HG02938 (cell line): Measurements from ENCODE around the gene GKN2.
"Not testable (repeated sequence)": the region's sequence is repeated elsewhere in the genome, so short reads cannot be mapped to it uniquely, and the experiment has no call there.

Experiments
- ATAC-seq: cut with Tn5 transposase; IDR thresholded peaks from one replicate; pipeline ENCODE4 v1.9.1; 2021; ENCODE audit warnings: mild to moderate bottlenecking, moderate library complexity; ENCODE audit not compliant: unreplicated experiment

GKN2 gene

DNA sequence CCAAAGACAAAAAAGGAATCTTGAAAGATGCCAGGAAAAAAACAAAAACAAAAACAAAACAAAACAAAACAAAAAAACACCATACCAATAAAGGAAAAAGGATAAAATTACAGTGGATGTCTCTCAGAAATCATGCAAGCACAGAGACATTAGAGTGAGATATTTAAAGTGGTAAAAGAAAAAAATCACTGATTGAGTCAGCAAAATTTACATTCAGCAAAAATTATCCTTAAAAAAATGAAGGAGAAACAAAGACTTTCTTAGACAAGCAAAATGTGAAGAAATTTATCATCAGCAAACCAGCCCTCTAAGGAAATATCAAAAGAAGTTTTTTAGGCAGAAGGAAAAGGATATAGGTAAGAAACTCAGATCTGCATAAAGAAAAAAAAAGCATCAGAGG is 11.6 kb upstream of the GKN2 start:
- no peak for ATAC-seq

DNA sequence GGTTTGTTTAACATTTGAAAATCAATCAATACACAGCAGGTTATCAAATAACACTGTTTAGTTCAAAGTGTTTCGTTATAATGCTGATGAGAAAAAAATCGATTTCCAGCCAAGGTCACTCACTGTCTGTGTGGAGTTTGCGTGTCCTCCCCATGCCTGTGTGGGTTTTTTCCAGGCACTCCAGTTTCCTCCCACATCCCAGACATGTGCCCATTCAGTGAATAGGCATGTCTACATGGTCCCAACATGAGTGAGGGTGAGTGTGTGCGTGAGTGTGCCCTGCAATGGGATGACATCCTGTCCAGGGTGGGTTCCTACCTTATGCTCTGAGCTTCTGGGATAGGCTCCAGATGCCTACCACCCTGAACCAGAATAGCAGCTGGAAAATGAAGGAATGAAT is 8.7 kb upstream of the GKN2 start:
- no peak for ATAC-seq

DNA sequence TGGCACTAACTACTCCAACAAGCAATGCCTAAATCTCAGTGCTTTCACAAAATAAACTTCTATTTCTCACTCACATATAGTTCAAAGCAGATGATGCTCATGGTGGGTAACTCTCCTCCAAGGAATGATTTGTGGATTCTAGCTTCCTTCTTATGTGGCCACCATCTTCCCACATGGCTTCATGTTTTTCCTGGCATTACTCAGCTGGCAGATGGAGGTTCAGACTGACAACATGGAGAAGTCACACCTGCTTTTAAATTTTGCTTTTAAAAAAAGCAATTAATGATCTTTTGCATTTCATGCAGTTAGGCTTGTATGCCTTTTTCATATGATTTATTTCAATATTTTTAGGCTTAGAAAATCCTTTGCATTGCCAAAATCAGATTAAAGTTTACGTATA is 6.3 kb upstream of the GKN2 start:
- no peak for ATAC-seq

DNA sequence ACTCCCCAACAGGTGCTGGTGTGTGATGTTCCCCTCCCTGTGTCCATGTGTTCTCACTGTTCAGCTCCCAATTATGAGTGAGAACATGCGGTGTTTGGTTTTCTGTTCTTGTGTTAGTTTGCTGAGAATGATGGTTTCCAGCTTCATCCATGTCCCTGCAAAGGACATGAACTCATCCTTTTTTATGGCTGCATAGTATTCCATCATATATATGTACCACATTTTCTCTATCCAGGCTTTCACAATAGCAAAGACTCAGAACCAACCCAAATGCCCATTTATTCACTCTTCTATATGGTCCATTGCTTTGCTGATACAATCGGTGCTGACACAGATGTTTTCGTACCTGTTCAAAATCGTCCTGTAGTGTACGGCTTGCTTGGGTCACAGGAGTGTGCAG is 2.7 kb upstream of the GKN2 start:
- ATAC-seq: not testable (repeated sequence)

DNA sequence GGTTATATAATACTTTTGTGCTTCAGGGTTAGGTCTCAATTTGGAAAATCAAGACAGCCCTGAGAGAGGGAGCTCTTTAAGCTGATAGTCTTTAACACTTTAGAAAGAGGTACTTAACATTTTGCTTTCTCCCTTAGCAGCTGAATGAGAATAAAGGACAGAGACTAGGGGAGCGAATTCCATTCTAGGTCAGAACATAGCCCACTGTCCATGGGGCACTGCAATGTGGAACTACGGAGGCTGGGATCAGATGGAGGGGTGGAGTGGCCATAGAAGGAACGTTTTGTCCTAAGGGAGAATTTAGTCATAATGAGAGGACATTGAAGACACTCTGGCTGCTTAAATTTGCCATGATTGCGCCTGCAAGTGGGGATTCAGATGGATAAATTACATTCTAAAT is 794 bp downstream of the GKN2 start:
- ATAC-seq: no peak

DNA sequence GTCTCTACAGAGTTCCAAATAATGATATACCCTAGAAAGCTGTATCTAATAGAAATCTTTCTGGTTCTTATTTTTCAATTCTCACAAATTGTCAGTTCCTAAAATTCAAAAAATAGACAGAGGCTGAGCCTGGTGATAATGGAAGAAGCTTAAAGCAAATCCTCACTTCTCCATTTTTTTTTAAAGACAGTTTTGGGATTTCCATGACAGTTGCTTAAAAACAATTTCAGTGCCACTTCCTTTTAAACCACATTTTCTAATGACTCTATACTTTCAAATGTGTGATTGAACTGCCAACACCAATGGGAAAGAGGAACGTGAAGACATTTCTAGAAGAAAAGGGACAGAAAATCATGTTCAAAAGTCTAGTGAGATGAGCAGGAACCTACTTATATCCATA is 4.0 kb downstream of the GKN2 start:
- no peak for ATAC-seq

DNA sequence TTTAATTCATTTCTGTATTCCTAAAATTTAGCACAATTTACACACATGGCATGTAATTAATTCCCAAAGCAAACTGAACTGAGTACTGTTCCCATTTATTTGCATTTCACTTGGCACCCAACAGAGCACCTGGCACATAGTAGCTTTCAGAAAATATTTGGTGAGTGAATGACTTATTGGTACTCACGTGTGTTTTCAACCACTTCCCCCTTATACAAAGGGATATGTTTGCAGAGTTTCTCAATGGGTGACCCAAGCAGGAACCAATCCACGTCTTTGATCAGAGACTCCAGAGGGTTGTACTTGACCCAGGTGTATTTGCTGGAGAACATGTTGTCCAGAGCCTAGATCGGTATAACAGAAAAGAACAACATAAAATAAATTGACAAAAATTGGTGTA is 6.6 kb downstream of the GKN2 start:
- no peak for ATAC-seq

DNA sequence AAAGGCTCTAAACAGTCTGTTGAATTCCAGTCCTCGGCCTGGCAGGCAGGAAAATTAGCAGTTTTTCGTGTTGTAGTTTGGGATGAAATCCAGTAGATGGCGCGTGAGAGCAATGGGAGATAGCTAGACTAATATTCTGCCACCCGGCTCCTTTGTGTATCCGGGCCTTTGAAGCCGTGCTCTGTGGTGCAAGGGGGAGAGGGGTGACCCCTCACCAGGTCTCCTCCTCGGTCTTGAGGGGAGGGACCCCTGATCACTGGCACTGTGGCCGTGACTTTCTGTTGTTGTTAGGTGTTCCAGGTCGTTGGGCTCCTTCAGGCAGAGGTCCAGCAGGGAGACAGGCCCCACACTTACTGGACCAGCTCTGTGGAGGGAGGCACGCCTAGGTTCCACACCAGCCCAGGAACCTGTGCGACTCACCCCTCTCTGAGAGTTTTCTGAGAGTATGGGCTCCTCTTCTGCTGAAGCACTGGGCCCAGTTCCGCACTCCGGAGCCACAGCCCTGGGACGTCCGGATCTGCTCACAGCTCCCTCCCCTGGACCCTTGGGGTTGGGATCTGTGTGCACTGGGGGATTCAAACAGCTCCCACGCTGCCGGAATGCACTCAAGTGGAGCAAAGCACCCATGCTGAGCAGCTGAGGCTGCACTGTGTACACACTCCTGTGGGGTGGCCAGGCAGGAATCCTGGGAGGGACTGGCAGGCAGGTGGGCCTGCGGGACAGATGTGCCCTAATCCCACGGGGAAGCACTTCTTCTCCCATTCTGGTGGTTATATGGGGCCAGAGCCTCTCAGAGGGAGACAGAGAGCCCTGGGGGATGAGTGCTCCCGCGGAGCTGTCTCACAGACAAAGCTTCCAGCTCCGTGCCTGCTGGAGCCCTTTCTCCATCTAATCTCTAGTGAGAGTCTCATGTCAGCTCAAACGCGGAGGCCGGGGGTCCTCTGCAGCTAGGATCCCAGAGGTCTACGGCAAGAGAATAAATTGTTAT is 8.8 kb downstream of the GKN2 start:
- no peak for ATAC-seq

DNA sequence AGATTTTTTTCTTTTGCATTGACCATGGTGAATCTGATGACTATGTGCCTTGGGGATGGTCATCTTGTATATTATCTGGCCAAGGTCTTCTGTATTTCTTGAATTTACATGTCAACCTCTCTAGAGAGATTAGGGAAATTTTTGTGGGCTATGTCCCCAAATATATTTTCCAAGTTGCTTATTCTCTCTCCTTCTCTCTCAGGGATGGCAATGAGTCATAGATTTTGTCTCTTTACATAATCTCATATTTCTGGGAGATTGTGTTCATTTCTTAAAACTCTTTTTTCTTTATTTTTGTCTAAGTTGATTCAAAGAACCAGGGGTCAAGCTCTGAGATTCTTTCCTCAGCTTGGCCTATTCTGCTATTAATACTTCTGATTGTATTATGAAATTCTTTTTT is 9.9 kb downstream of the GKN2 start:
- no peak for ATAC-seq

DNA sequence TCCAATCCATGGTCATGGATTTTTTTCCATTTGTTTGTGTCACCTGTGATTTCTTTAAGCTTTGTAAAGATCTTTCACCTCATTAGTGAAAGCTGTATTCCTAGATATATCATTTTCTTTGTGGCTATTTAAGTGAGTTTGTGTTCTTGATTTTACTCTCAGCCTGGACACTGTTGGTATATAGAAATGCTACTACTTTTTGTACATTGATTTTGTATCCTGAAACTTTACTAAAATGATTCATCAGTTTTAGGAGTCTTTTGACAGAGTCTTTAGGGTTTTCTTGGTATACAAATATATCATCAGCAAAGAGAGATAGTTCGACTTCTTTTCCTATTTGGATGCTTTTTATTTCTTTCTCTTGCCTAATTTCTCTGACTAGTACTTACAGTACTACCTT is 12.3 kb downstream of the GKN2 start:
- ATAC-seq: no peak

DNA sequence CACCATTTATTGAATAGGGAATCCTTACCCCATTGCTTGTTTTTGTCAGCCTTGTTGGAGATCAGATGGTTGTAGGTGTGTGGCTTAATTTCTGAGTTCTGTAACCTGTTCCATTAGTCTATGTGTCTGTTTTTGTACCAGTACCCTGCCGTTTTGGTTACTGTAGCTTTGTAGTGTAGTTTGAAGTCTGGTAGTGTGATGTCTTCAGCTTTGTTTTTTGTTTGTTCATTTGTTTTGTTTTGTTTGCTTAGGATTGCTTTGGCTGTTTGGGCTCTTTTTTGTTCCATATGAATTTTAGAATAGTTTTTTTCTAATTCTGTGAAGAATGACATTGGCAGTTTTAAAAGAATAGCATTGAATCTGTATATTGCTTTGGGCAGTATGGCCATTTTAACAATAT is 12.7 kb downstream of the GKN2 start:
- ATAC-seq: no peak

DNA sequence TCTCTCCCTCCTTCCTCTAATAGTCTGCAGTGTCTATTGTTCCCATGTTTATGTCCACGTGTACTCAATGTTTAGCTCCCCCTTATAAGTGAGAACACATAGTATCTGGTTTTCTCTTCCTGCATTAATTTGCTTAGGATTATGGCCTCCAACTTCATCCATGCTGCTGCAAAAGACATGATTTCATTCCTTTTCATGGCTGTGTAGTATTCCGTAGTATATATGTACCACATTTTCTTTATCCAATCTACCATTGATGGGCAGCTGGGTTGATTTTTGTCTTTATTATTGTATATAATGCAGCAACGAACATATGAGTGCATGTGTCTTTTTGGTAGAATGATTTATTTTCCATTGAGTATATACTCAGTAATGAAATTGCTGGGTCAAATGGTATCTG is 13.8 kb downstream of the GKN2 start:
- ATAC-seq: no peak

DNA sequence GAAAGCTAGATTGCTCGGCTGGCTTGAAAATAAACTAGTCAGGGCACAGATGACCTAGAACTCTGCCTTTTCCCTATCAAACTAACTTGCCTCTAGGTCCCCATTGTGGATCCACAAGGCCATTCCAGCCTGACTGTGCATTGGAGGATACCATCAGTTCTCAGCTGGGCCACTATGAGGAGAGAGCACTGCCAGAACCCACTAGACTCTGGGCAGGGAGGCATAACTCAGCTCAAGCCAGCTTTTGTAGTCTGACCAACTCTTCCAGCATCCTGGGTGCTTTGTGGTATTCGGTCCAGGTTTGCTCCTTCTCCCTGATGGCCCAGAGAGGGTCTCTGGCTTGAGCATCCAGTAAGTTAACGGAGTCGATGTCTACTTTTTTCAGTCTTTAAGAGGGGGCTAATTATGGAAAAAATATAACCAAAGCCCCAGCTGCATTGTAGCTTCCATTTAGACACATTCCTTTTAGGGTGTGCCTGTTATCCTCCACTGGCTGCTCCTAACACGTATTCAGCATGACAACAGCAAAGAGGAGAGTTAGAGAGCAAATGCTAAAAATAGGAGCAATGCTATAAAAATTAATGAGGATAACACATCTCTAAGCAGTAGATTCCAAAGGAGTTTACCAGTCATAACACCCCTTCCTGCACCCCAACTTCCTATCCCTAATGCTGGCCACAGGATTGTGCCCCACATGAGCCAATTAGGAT is 15.2 kb downstream of the GKN2 start:
- ATAC-seq: no peak

DNA sequence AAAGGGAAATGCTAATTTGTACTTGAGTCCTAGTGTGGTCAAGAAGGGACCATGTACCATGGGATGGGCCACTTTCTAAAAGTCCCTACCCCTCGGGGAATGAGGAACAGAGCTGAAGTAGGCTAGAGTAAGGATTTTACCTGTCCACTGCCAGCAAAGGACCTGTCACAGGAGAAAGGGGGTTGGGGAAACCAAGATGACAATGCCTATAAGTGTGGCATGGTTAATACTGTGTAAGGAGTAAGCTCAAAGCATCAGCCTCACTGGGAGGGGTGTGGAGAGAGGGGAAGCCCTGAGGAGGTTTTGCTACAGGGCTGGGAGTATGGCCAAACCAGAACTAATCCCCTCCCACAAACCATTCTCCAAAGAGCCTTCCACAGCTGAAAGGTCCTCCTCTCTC is 15.8 kb downstream of the GKN2 start:
- no peak for ATAC-seq

DNA sequence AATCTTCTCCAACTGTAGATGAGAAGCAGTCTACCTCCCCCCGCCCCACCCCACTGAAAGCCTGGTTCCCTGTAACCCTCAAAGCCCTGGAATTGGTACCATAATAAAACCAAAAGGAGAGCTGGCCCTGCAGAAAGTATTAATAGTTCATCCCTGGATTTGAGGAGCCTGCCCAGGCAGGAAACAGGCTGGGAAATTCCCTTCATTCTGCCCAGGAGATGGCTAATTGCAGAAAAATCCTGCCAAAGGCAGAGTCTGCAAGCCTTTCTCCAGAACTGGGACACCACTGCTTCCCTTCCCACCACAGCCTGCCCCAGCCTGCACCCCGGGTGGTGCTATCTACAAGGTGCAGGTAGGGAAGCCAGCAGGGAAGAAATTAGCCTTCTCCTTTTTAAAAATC is 16.3 kb downstream of the GKN2 start:
- ATAC-seq: no peak

DNA sequence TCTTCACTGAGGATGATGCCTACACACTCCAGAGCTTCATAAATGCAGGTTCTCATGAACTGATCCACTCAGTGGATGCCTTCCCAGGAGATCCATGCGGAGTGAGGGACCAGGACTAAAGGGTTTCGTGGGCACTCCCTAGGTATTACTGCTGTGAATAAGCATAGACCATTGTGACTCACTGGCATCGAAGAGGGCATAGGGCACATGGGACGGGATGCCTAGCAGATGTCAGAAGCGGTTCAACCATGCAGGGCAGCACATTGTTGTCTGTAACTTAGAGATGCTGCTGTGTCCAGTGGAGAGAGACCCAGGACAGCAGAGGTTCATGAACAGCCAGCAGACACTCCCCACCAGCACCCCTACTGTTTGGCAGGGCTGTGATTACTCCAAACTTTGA is 17.2 kb downstream of the GKN2 start:
- ATAC-seq: no peak

DNA sequence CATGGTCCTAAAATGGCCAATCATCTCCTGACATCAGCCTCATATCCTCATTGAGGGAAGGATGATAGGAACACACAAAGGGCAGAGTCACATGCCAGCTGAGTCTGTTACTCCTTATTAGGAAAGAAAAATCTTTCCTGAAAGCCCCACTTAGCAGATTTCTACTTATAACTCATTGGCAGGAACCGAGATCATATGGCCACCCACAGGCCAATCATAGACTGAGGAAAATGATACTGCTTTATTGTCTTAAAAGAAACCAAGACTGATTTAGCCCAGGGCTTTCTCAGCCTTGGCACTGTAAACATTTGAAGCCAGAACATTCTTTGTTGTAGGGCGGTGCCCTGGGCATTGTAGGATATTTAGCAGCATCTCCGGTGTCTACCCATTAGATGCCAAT is 18.7 kb downstream of the GKN2 start:
- ATAC-seq: no peak

DNA sequence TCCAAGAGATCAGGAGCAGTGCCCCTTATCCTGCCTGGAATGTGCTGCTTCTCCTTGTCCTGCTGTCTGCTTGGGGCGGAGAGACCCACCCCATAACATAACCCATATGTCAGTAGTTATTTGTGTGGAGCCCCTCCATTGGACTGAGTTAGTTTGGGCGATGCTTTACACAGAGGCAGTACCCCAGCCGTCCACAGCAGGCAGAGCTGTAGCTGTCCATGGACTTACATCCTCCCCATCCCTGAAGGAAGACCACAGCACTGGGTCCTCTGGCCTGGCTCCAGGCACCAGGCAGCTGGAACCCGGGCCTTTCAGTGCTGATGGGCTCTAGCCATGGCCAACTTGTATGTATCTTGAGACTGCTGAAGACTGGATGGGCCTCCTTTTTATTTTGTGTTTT is 20.3 kb downstream of the GKN2 start:
- no peak for ATAC-seq

DNA sequence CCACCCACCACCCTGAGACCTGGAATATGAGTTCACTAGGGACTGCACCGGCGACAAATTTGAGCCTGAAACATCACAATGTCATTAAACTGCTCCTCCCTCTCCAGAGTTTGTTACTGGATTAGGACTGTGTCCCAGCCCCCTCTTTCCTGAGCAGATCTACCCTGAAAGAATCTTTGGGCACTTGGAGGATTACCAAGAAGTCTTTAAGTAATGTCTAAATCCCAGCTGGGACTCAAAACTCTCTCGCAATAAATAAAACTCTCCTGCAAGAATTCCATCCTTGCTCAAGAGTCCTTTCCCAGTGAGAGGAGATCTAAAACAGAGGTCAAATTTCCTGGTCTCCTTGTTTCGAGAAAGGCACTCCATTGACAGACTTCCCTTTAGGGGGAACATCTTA is 20.9 kb downstream of the GKN2 start:
- no peak for ATAC-seq

DNA sequence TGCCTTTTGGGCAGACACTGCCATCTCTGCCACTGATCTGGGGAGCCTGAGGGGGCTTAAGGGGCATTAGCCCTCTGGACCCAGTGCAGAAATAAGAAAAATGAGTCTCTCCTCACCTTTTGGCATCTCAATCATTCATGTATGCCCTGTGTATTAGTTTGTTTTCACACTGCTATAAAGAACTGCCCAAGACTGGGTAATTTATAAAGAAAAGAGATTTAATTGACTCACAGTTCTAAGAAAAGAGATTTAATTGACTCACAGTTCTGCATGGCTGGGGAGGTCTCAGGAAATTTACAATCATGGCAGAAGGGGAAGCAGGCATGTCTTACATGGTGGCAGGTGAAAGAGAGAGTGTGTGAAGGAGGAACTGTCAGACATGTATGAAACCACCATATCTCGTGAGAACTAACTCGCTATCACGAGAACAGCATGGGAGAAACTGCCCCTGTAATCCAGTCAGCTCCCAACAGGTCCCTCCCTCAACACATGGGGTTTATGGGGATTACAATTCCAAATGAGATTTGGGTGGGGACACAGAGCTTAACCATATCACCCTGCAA is 21.5 kb downstream of the GKN2 start:
- no peak for ATAC-seq

DNA sequence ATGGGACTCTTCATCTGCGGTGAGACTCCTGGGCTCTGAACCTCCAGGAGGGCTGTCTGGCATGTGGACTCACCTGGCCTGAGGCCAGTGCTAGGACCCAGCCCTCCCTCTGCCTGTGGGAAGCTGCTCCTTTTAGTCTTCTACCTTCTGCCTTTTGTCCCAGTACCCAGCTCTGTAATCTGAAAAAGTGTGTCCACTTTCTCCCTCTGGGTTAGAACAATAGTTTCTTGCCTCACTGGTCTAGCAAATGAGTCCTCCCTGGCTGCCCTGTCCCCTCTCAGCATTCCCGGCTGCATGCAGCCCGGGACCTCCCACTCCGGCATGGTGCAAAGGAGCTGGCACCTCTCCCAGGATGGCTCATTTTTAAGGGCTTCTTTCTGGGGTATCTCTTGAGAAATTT is 25.9 kb downstream of the GKN2 start:
- no peak for ATAC-seq

DNA sequence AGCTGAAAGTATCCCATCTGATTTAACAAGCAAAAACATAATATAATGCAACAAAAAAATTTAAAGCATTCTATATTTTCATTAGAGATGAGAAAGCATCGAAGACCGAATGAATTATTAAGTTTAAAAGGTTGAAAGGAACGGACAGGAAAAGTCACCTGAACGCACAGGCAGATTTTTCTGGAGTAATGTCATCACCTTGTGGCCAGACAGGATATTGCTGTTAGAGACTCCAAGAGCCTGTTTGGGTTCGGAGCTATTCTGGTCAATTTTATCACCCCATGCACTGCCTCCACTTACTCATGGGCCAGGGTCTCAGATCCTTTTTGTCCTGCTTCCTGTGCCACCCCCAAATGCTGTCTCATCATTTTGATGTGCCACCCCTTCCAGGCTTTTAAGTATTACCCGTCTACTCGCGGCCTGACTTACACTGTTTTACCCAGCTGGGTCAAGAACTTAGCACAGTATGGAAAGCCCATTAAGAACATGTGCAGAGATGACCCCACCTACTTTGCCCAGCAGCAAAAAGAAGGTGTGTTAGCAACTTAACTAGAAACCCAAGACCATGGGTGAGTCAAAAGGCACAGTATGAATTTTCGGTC is 27.3 kb downstream of the GKN2 start:
- peak; percentile 78 for ATAC-seq
